Tibial nerve (tissue), 4 donors: Measurements from ENCODE around the gene CD46. TPM values are rescaled to one million over a fixed set of nuclear protein-coding genes. Genes with fewer than 3 reads are reported as not detected.

ENCODE experiments used
- DNase-seq, 2 donors: peaks; one replicate each; pipeline ENCODE4 v3.0.0-alpha.2; 2019; ENCODE audit warnings: low spot score in 2 of 2
- H3K27ac ChIP-seq, 4 donors: fragments of 200-600 bp; sonication (generic) in 3 of 4; one replicate each; pipeline ENCODE4 v1.5.1; 2017 to 2019; ENCODE audit warnings: mild to moderate bottlenecking in 1 of 4
- H3K27me3 ChIP-seq, 2 donors: fragments of 200-600 bp; sonication (generic) in 1 of 2; one replicate each; pipeline versions ENCODE4 v1.5.1 to v1.6.0; 2017 to 2019
- H3K36me3 ChIP-seq, 3 donors: fragments of 200-600 bp; sonication (generic); one replicate each; pipeline ENCODE4 v1.5.1; 2018 to 2019
- H3K4me1 ChIP-seq, 4 donors: fragments of 200-600 bp; sonication (generic) in 3 of 4; one replicate each; pipeline ENCODE4 v1.5.1; 2017 to 2019
- H3K4me3 ChIP-seq, 4 donors: fragments of 200-600 bp; sonication (generic) in 3 of 4; one replicate each; pipeline ENCODE4 v1.5.1; 2017 to 2019; ENCODE audit warnings: mild to moderate bottlenecking in 1 of 4, moderate library complexity in 1 of 4
- H3K9me3 ChIP-seq, 4 donors: fragments of 200-600 bp; sonication (generic) in 3 of 4; one replicate each; pipeline ENCODE4 v1.5.1; 2017 to 2019
- EP300 ChIP-seq, 2 donors: sonication (generic); formaldehyde crosslinking; IDR thresholded peaks; one replicate each; pipeline ENCODE4 v1.6.1; 2017; ENCODE audit warnings: antibody characterized with exemption in 2 of 2, mild to moderate bottlenecking in 1 of 2
- POLR2A ChIP-seq, 2 donors: fragments of 450-650 bp; IDR thresholded peaks; one replicate each; pipeline ENCODE4 v1.6.1; 2017; ENCODE audit warnings: antibody characterized with exemption in 2 of 2, mild to moderate bottlenecking in 2 of 2, moderate library complexity in 2 of 2
- WGBS, 2 donors: methylation state at CpG; one replicate each; pipeline ENCODE4 v1.1.5; 2018; 5-methylcytosine and 5-hydroxymethylcytosine counted together
- total RNA-seq, 4 donors: library from RNA; depleted of rRNA; stranded (reverse); fragments of >200 nt; gene quantifications; one replicate each; pipeline ENCODE4 v1.1.0, GENCODE V29; 2016
- TF ChIP-seq, protein P1 (sequence below), 5 experiments: fragments of 200-600 bp in 3 of 5; fragments of 450-650 bp in 2 of 5; sonication (generic) in 3 of 5; IDR thresholded peaks; one replicate each; pipeline ENCODE4 v1.5.1; 2016 to 2019; ENCODE audit warnings: antibody characterized with exemption in 5 of 5, mild to moderate bottlenecking in 3 of 5, moderate library complexity in 2 of 5

Gene CD46
- total RNA-seq, 4 donors from 2014 or later = 95.4 to 154 (median 133) TPM

DNA sequence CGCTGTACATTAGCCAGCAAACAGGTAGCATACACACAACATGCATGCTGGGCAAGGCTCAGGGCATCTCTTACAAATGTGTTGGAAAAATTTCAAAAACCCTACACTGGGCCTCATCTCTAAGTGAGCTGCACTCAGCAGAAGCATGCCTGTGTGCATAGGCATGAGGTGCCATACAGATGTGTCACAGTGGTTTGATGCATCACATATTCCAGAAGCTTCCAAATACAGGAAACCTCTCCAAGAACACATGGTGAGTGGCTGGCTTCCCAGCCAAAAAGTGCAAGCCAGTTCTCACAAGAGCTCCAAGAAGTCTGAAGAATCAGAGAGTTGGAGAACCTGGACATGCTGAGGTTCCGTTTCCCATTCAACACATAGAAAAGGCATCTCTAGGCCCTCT is 58.3 kb downstream of the CD46 start:
- H3K27ac ChIP-seq = peak overlapping the region; percentile 11 to 86 (median 81)
- H3K4me1 ChIP-seq = peaks cover 0 to 100% (median 96%) of the 10 kb centered on the region in 4 donors
- H3K4me3 ChIP-seq = no peak overlapping the region
- peaks cover 3 to 89% (median 31%) of the 10 kb centered on the region in 3 donors for H3K36me3 ChIP-seq
- 91 to 93% methylated on average over 2 of the region's 2 CpGs for WGBS, 2 donors
- H3K27me3 ChIP-seq = no peaks in the 10 kb centered on the region
- H3K9me3 ChIP-seq = no peaks in the 10 kb centered on the region
- TF ChIP-seq, protein P1, sequence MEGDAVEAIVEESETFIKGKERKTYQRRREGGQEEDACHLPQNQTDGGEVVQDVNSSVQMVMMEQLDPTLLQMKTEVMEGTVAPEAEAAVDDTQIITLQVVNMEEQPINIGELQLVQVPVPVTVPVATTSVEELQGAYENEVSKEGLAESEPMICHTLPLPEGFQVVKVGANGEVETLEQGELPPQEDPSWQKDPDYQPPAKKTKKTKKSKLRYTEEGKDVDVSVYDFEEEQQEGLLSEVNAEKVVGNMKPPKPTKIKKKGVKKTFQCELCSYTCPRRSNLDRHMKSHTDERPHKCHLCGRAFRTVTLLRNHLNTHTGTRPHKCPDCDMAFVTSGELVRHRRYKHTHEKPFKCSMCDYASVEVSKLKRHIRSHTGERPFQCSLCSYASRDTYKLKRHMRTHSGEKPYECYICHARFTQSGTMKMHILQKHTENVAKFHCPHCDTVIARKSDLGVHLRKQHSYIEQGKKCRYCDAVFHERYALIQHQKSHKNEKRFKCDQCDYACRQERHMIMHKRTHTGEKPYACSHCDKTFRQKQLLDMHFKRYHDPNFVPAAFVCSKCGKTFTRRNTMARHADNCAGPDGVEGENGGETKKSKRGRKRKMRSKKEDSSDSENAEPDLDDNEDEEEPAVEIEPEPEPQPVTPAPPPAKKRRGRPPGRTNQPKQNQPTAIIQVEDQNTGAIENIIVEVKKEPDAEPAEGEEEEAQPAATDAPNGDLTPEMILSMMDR (IDR thresholded peaks at IDR 0.05) = no peak
- TF ChIP-seq EP300 (IDR thresholded peaks at IDR 0.05) (no peak), POLR2A (IDR thresholded peaks at IDR 0.05) (no peak)
- DNase-seq = peak in 1 of 2 donors; percentile 3

DNA sequence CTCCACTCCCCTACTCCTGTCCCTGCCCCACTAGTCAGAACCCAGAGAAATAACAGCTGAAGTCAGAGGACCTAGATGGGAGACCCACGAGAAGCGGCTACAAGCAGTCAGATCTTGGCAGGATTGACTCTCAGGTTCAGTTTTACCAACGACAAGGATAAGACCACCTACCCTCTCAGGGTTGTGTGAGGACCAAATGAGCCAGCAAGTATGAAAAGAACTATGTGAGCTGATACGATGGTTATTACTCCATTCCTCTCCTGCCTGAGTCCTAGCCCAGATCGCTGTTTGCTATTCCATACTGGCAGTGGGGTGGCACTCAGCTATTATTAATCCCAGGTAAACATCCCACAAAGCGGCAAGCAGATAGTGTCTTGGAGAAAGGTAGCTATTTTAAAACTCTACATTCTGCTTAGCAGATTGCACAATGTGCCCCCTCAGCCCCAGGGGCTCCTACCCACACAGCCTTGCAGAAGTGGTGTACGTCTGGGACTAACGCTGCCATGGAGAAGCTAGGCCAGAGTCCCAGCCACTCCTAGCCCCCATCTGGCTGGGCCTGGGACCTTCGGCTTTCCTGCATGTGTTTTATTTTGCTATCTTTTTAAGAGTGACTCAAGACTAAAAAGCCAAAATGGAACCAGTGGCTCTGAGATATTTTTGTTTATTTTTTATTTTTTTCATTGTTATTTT is 58.9 kb downstream of the CD46 start:
- 83 to 85% methylated on average over 9 of the region's 9 CpGs for WGBS, 2 donors
- peak overlapping the region; percentile 11 to 86 (median 81) for H3K27ac ChIP-seq
- H3K4me3 ChIP-seq = no peak overlapping the region
- DNase-seq = peak in 1 of 2 donors; percentile 5
- H3K27me3 ChIP-seq = no peaks in the 10 kb centered on the region
- H3K36me3 ChIP-seq = peaks cover 3 to 89% (median 31%) of the 10 kb centered on the region in 3 donors
- no peaks in the 10 kb centered on the region for H3K9me3 ChIP-seq
- H3K4me1 ChIP-seq = peaks cover 0 to 100% (median 98%) of the 10 kb centered on the region in 4 donors
- TF ChIP-seq EP300 (IDR thresholded peaks at IDR 0.05) = no peak
- TF ChIP-seq, protein P1 (IDR thresholded peaks at IDR 0.05) = no peak
- TF ChIP-seq POLR2A (IDR thresholded peaks at IDR 0.05) = no peak

DNA sequence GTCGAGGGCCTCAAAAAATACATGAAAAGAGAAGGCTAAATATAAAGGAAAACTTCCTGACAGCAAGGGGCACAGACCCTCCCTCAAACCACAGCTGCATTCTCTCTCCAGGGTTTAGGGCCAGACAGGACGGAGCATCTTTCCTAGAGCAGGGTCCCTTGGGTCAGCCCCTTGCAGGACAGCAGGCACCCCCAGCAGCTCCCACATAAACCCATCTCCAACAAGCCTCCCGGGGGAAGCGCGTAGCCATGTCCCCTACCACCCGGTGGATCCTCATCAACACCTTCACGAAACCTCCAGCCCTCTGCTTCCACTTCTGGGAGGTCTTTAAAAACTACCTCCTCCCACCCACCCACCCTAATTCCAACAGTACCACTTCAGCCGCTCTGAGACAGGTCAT is 59.5 kb downstream of the CD46 start:
- H3K36me3 ChIP-seq = peaks cover 3 to 89% (median 27%) of the 10 kb centered on the region in 3 donors
- peaks cover 0 to 100% (median 98%) of the 10 kb centered on the region in 4 donors for H3K4me1 ChIP-seq
- peak overlapping the region in 2 of 4 donors; percentile 83 to 86 for H3K27ac ChIP-seq
- no peak for DNase-seq
- no peaks in the 10 kb centered on the region for H3K9me3 ChIP-seq
- H3K4me3 ChIP-seq = no peak overlapping the region
- TF ChIP-seq, protein P1 (IDR thresholded peaks at IDR 0.05) = no peak
- TF ChIP-seq POLR2A (IDR thresholded peaks at IDR 0.05) (no peak), EP300 (IDR thresholded peaks at IDR 0.05) (no peak)
- WGBS, 2 donors = 86 to 87% methylated on average over 8 of the region's 8 CpGs
- H3K27me3 ChIP-seq = no peaks in the 10 kb centered on the region

DNA sequence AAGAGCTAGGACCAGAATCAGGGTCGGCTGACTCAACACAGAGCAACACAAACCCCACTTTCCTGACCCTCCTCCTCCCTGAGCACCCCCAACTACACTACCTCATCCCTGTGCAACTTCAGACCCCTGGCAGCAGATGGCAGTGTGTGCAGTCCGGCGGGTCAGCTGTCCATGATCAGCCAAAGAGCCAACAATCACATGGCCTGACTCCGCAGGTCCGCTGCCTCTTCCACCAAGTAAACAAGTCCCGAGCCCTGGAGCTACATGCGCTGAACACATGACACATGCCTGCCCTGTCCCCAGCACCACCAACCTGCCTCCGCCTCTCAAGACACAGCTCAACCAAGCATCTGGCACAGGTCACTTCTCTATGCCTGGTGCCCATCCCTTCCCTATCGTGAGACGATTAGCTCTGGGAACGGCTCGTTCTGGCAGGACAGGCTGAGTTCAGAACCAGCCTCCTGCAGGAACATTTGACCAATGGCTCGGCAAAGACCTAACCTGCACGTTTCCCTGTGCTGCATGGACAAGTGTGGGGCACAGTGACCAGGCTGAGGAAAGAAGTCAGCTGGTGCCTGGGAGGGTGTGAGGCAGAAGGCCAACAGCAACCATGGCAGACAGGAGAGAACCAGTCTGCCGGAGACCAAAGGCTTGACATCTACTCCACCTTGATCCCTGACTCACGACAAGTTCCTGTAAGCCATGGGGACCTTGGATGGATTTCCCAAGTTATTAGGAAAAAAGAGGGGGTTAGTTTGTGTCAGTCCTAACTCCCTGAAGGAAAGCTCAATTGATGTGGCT is 60.3 kb downstream of the CD46 start:
- H3K4me1 ChIP-seq = peaks cover 0 to 100% (median 99%) of the 10 kb centered on the region in 4 donors
- DNase-seq = peak in 1 of 2 donors; percentile 47

More for the DNA sequence above, 60.3 kb downstream of the CD46 start:
- H3K27me3 ChIP-seq = no peaks in the 10 kb centered on the region
- H3K9me3 ChIP-seq = no peaks in the 10 kb centered on the region
- H3K27ac ChIP-seq = peak overlapping the region; percentile 10 to 86 (median 58)
- peaks cover 3 to 89% (median 32%) of the 10 kb centered on the region in 3 donors for H3K36me3 ChIP-seq
- no peak overlapping the region for H3K4me3 ChIP-seq
- 77 to 79% methylated on average over 15 to 16 of the region's 16 CpGs for WGBS, 2 donors
- TF ChIP-seq POLR2A (IDR thresholded peaks at IDR 0.05) (no peak), EP300 (IDR thresholded peaks at IDR 0.05) (peak in 1 of 2 donors; percentile 63)
- TF ChIP-seq, protein P1 (IDR thresholded peaks at IDR 0.05) = peak in 4 of 5 experiments; percentile 35 to 40 (median 38)
